GM19351 (cell line): Measurements from ENCODE around the gene TTC16.
"Not testable (repeated sequence)": the region's sequence is repeated elsewhere in the genome, so short reads cannot be mapped to it uniquely, and the experiment has no call there.

Source experiments
- ATAC-seq: cut with Tn5 transposase; IDR thresholded peaks from one replicate; pipeline ENCODE4 v1.9.1; 2021; ENCODE audit warnings: mild to moderate bottlenecking, moderate library complexity; ENCODE audit not compliant: unreplicated experiment

Gene TTC16

GRCh38 chr9:127780126-127780885 lies 64.4 kb downstream of the TTC16 start:
- no peak for ATAC-seq

- ATAC-seq: not testable (repeated sequence)
These were observed 65.0 kb downstream of the TTC16 start for GRCh38 chr9:127780909-127781308.
